ENCODE measurements around the gene COMMD1.

GRCh38 chr2:62042944-62043343 is 137.5 kb downstream of the COMMD1 start:
- no peak for TF ChIP-seq CTCF (IDR thresholded peaks at IDR 0.05; ENCODE audit: low read length)
- TF ChIP-seq EZH2 (optimal IDR thresholded peaks at IDR 0.05; ENCODE audit: low read depth, low read length): no peak
- TF ChIP-seq EZH2phosphoT487 (IDR thresholded peaks at IDR 0.05; ENCODE audit: low read length): no peak
